ENCODE data around the gene SPATA31D3.

DNA sequence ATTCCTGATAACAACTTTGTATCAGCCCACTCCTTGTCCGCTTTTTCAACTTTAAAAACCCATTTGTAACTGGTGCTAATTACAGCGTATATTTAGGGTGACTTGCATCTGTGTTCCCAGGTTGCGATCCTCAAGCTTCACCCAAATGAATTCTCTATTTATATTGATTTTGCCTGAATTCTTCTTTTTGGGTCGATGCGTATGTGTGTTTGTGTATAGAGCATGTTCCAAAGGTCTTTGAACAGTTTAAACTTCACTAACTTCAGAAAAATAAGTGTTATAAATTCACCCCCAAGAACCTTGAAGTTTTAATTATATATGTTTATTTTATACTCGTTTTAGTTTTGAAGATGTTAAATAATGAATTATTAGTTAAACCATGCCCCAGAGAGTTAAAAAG is 31.2 kb upstream of the SPATA31D3 start:
- TF ChIP-seq POLR2A (IDR thresholded peaks at IDR 0.05; ENCODE audit: low read depth) (no peak), EP300 (IDR thresholded peaks at IDR 0.05) (no peak)
- TF ChIP-seq, protein P1, sequence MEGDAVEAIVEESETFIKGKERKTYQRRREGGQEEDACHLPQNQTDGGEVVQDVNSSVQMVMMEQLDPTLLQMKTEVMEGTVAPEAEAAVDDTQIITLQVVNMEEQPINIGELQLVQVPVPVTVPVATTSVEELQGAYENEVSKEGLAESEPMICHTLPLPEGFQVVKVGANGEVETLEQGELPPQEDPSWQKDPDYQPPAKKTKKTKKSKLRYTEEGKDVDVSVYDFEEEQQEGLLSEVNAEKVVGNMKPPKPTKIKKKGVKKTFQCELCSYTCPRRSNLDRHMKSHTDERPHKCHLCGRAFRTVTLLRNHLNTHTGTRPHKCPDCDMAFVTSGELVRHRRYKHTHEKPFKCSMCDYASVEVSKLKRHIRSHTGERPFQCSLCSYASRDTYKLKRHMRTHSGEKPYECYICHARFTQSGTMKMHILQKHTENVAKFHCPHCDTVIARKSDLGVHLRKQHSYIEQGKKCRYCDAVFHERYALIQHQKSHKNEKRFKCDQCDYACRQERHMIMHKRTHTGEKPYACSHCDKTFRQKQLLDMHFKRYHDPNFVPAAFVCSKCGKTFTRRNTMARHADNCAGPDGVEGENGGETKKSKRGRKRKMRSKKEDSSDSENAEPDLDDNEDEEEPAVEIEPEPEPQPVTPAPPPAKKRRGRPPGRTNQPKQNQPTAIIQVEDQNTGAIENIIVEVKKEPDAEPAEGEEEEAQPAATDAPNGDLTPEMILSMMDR (IDR thresholded peaks at IDR 0.05) = no peak

Measured in esophagus muscularis mucosa (tissue), 4 donors.